H9 (cell line): ENCODE data around the gene OAS3. TPM values are rescaled to one million over a fixed set of nuclear protein-coding genes. Genes with fewer than 3 reads are reported as not detected.

Source experiments
- DNase-seq: peaks from one replicate; pipeline ENCODE4 v3.0.0-alpha.2; 2017
- H2AFZ ChIP-seq: one replicate; pipeline ENCODE4 v1.6.1; 2013; ENCODE audit warnings: mild to moderate bottlenecking, low read length, control low read depth, moderate library complexity
- H2AK5ac ChIP-seq: 2 replicates; pipeline ENCODE4 v1.6.1; 2013; ENCODE audit warnings: low read length, control low read depth, mixed read lengths; ENCODE audit not compliant: insufficient read length
- H2BK120ac ChIP-seq: one replicate; pipeline ENCODE4 v1.6.1; 2013; ENCODE audit warnings: low read depth, mild to moderate bottlenecking, low read length, control low read depth, inconsistent platforms; ENCODE audit not compliant: poor library complexity, severe bottlenecking
- H2BK12ac ChIP-seq: 2 replicates; pipeline ENCODE4 v1.6.1; 2013; ENCODE audit warnings: low read length, control low read depth, mixed read lengths, low read depth; ENCODE audit not compliant: insufficient read length
- H2BK15ac ChIP-seq: 2 replicates; pipeline ENCODE4 v1.6.1; 2013; ENCODE audit warnings: low read depth, low read length, control low read depth
- H2BK20ac ChIP-seq: one replicate; pipeline ENCODE4 v1.6.1; 2013; ENCODE audit warnings: low read depth, mild to moderate bottlenecking, low read length, control low read depth, inconsistent platforms; ENCODE audit not compliant: poor library complexity, severe bottlenecking
- H2BK5ac ChIP-seq: 2 replicates; pipeline ENCODE4 v1.6.1; 2013; ENCODE audit warnings: low read length, control low read depth, mixed read lengths; ENCODE audit not compliant: insufficient read length
- H3K14ac ChIP-seq: 2 replicates; pipeline ENCODE4 v1.6.1; 2013; ENCODE audit warnings: low read length, control low read depth; ENCODE audit not compliant: insufficient read depth
- H3K18ac ChIP-seq: 2 replicates; pipeline ENCODE4 v1.6.1; 2013; ENCODE audit warnings: low read depth, mild to moderate bottlenecking, mixed read lengths, low read length, control low read depth; ENCODE audit not compliant: insufficient read length
- H3K23ac ChIP-seq: 2 replicates; pipeline ENCODE4 v1.6.1; 2013; ENCODE audit warnings: low read length, control low read depth, mixed read lengths, low read depth; ENCODE audit not compliant: insufficient read length
- H3K23me2 ChIP-seq: 2 replicates; pipeline ENCODE4 v1.6.1; 2013; ENCODE audit warnings: low read depth, mild to moderate bottlenecking, mixed read lengths, low read length, control low read depth; ENCODE audit not compliant: insufficient read length, poor library complexity, severe bottlenecking
- H3K27ac ChIP-seq: 2 replicates; pipeline ENCODE4 v1.5.1; 2013; ENCODE audit warnings: low read length, control low read depth, mixed read lengths, low read depth; ENCODE audit not compliant: insufficient read length
- H3K27me3 ChIP-seq: 2 replicates; pipeline ENCODE4 v1.6.1; 2013; ENCODE audit warnings: low read length, control low read depth, inconsistent platforms; ENCODE audit not compliant: insufficient read depth
- H3K4ac ChIP-seq: 2 replicates; pipeline ENCODE4 v1.6.1; 2013; ENCODE audit warnings: low read depth, mild to moderate bottlenecking, control low read depth, inconsistent platforms, low read length, moderate library complexity
- H3K4me1 ChIP-seq: 2 replicates; pipeline ENCODE4 v1.6.1; 2013; ENCODE audit warnings: low read length, control low read depth, inconsistent platforms; ENCODE audit not compliant: insufficient read depth
- H3K4me2 ChIP-seq: 2 replicates; pipeline ENCODE4 v1.6.1; 2013; ENCODE audit warnings: low read length, control low read depth, mixed read lengths; ENCODE audit not compliant: insufficient read length, insufficient read depth
- H3K56ac ChIP-seq: 2 replicates; pipeline ENCODE4 v1.6.1; 2013; ENCODE audit warnings: low read depth, mild to moderate bottlenecking, mixed read lengths, low read length, control low read depth; ENCODE audit not compliant: insufficient read length
- H3K79me1 ChIP-seq: 2 replicates; pipeline ENCODE4 v1.6.1; 2013; ENCODE audit warnings: low read depth, mild to moderate bottlenecking, moderate library complexity, low read length, control low read depth, inconsistent platforms; ENCODE audit not compliant: insufficient read depth, poor library complexity, severe bottlenecking
- H3K79me2 ChIP-seq: 2 replicates; pipeline ENCODE4 v1.6.1; 2013; ENCODE audit warnings: low read length, control low read depth, inconsistent platforms; ENCODE audit not compliant: insufficient read depth
- H3K9ac ChIP-seq: 2 replicates; pipeline ENCODE4 v1.6.1; 2013; ENCODE audit warnings: low read length, control low read depth, mixed read lengths; ENCODE audit not compliant: insufficient read length; ENCODE audit errors: extremely low read depth
- H3K9me3 ChIP-seq: one replicate; pipeline ENCODE4 v1.6.1; 2013; ENCODE audit warnings: low read depth, low read length, inconsistent platforms; ENCODE audit not compliant: control insufficient read depth
- H3T11ph ChIP-seq: one replicate; pipeline ENCODE4 v1.6.1; 2013; ENCODE audit warnings: mild to moderate bottlenecking, low read length, control low read depth, inconsistent platforms
- H4K20me1 ChIP-seq: one replicate; pipeline ENCODE4 v1.6.1; 2013; ENCODE audit not compliant: control insufficient read depth, insufficient read length, insufficient read depth
- H4K5ac ChIP-seq: 2 replicates; pipeline ENCODE4 v1.6.1; 2013; ENCODE audit warnings: low read depth, mild to moderate bottlenecking, mixed read lengths, low read length, control low read depth; ENCODE audit not compliant: insufficient read length
- H4K8ac ChIP-seq: replicated peaks from 2 replicates; pipeline ENCODE4 v1.6.1; 2013; ENCODE audit warnings: low read length, control low read depth, mixed read lengths, low read depth; ENCODE audit not compliant: insufficient read length
- H4K91ac ChIP-seq: 2 replicates; pipeline ENCODE4 v1.6.1; 2013; ENCODE audit warnings: low read depth, mild to moderate bottlenecking, moderate library complexity, mixed read lengths, low read length, control low read depth; ENCODE audit not compliant: insufficient read length
- H3K27ac Mint-ChIP-seq, 3 experiments: 2 replicates in 2 of 3; 3 replicates in 1 of 3; pipeline ENCODE4 v1.8.0; 2020 to 2021; ENCODE audit warnings: mixed read lengths in 3 of 3, mild to moderate bottlenecking in 1 of 3, moderate library complexity in 1 of 3
- H3K27me3 Mint-ChIP-seq: 2 replicates; pipeline ENCODE4 v1.8.0; 2021; ENCODE audit warnings: low read depth, mild to moderate bottlenecking, moderate library complexity, mixed read lengths
- H3K36me3 Mint-ChIP-seq, 3 experiments: 2 replicates in 2 of 3; 3 replicates in 1 of 3; pipeline ENCODE4 v1.8.0; 2020 to 2021; ENCODE audit warnings: low read depth in 3 of 3, mixed read lengths in 3 of 3; ENCODE audit not compliant: insufficient read depth in 1 of 3
- H3K4me1 Mint-ChIP-seq, 2 experiments: 2 replicates each; pipeline ENCODE4 v1.8.0; 2020; ENCODE audit warnings: mixed read lengths in 2 of 2
- H3K4me3 Mint-ChIP-seq, 2 experiments: 2 replicates in 1 of 2; 3 replicates in 1 of 2; pipeline ENCODE4 v1.8.0; 2020 to 2021; ENCODE audit warnings: mild to moderate bottlenecking in 2 of 2, mixed read lengths in 2 of 2, moderate library complexity in 1 of 2
- H3K9me3 Mint-ChIP-seq, 2 experiments: 2 replicates in 1 of 2; 3 replicates in 1 of 2; pipeline ENCODE4 v1.8.0; 2020; ENCODE audit warnings: mild to moderate bottlenecking in 2 of 2, mixed read lengths in 2 of 2, moderate library complexity in 1 of 2
- WGBS: extraction: QIAGEN DNeasy Blood & Tissue Kit; methylation state at CpG from one replicate; pipeline ENCODE4 v1.1.7; 2013; ENCODE audit warnings: missing lambda C conversion rate, low lambda C conversion rate, mixed read lengths; ENCODE audit not compliant: insufficient read length; ENCODE audit errors: extremely low coverage; 5-methylcytosine and 5-hydroxymethylcytosine counted together
- total RNA-seq: library from RNA; stranded (reverse); gene quantifications from 2 replicates; pipeline ENCODE4 v1.2.1, GENCODE V29; 2021
- TF ChIP-seq, protein P1 (sequence below): fragments of 200-600 bp; sonication (generic); conservative IDR thresholded peaks from 3 replicates; pipeline ENCODE4 v1.8.0; 2021; ENCODE audit warnings: antibody characterized with exemption, mild to moderate bottlenecking

Gene OAS3
- total RNA-seq, 1 experiment from 2014 or later = 0.81 TPM

DNA sequence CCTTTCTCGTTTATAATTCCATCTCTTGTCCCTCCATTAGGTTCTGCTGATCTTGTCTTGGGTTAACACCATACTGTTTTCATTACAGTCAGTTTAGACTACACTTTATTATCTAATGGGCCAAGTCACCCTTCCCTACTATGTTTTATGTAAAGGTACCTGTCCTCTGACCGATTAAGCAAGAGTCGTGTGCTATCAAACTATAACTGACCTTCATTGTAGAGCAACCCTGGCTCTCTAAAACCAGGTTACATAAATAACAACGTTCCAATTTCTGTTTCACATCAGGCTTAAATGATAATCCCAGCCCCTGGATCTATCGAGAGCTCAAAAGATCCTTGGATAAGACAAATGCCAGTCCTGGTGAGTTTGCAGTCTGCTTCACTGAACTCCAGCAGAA lies 56.7 kb downstream of the OAS3 start:
- Histone ChIP-seq H3K18ac (no peak overlapping the region), H3K4ac (no peak overlapping the region), H3K23ac (no peak overlapping the region), H2BK15ac (no peak overlapping the region), H2BK5ac (no peak overlapping the region), H3K9ac (no peak overlapping the region), H3K27ac (no peak overlapping the region), H3K4me2 (no peak overlapping the region), H3K4me1 (no peaks in the 10 kb centered on the region), H3K56ac (no peak overlapping the region), H2BK12ac (no peak overlapping the region), H2AK5ac (no peak overlapping the region), H2BK20ac (no peak overlapping the region), H3K23me2 (no peaks in the 10 kb centered on the region), H2BK120ac (no peak overlapping the region), H3K79me2 (no peaks in the 10 kb centered on the region), H3K9me3 (no peaks in the 10 kb centered on the region), H4K20me1 (no peaks in the 10 kb centered on the region), H3K27me3 (no peaks in the 10 kb centered on the region), H3K79me1 (no peaks in the 10 kb centered on the region), H3K14ac (no peak overlapping the region), H2AFZ (no peak overlapping the region), H4K5ac (no peak overlapping the region), H4K91ac (no peak overlapping the region), H4K8ac (no peak overlapping the region), H3T11ph (no peak overlapping the region)
- TF ChIP-seq, protein P1, sequence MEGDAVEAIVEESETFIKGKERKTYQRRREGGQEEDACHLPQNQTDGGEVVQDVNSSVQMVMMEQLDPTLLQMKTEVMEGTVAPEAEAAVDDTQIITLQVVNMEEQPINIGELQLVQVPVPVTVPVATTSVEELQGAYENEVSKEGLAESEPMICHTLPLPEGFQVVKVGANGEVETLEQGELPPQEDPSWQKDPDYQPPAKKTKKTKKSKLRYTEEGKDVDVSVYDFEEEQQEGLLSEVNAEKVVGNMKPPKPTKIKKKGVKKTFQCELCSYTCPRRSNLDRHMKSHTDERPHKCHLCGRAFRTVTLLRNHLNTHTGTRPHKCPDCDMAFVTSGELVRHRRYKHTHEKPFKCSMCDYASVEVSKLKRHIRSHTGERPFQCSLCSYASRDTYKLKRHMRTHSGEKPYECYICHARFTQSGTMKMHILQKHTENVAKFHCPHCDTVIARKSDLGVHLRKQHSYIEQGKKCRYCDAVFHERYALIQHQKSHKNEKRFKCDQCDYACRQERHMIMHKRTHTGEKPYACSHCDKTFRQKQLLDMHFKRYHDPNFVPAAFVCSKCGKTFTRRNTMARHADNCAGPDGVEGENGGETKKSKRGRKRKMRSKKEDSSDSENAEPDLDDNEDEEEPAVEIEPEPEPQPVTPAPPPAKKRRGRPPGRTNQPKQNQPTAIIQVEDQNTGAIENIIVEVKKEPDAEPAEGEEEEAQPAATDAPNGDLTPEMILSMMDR = no peak
- no CpG with 5 or more reads among the region's 5 CpGs for WGBS
- no peak for DNase-seq
- Mint-ChIP-seq H3K9me3 (peaks cover 4 to 10% of the 10 kb centered on the region in 2 experiments; a peak in 4 of 5 replicates), H3K36me3 (peaks cover 0 to 4% (median 0%) of the 10 kb centered on the region in 3 experiments; a peak in 2 of 7 replicates), H3K27ac (no peak overlapping the region), H3K4me1 (peaks cover 12 to 14% of the 10 kb centered on the region in 2 experiments), H3K4me3 (no peak overlapping the region), H3K27me3 (peaks cover 16% of the 10 kb centered on the region)
